Muscle layer of colon (tissue), 2 donors: Measurements from ENCODE around the gene SORCS1.

Experiments used
- H3K27ac ChIP-seq: one replicate; pipeline ENCODE4 v1.7.0; 2013; ENCODE audit warnings: low read depth, mild to moderate bottlenecking, low read length, moderate library complexity
- H3K27me3 ChIP-seq, 2 donors: one replicate each; pipeline ENCODE4 v1.7.0; 2013; ENCODE audit warnings: low read length in 2 of 2, mild to moderate bottlenecking in 2 of 2; ENCODE audit not compliant: insufficient read depth in 2 of 2, control insufficient read depth in 1 of 2
- H3K36me3 ChIP-seq: one replicate; pipeline ENCODE4 v1.7.0; 2013; ENCODE audit warnings: mild to moderate bottlenecking, low read length; ENCODE audit not compliant: insufficient read depth
- H3K4me1 ChIP-seq: one replicate; pipeline ENCODE4 v1.7.0; 2013; ENCODE audit warnings: mild to moderate bottlenecking, low read length; ENCODE audit not compliant: insufficient read depth
- H3K4me3 ChIP-seq, 2 donors: one replicate each; pipeline ENCODE4 v1.7.0; 2013; ENCODE audit warnings: low read length in 2 of 2, low read depth in 1 of 2, mild to moderate bottlenecking in 1 of 2, moderate library complexity in 1 of 2
- H3K9ac ChIP-seq: one replicate; pipeline ENCODE4 v1.7.0; 2013; ENCODE audit warnings: low read length
- H3K9me3 ChIP-seq: one replicate; pipeline ENCODE4 v1.7.0; 2013; ENCODE audit warnings: mild to moderate bottlenecking, low read length
- donor health status: abdominal sarcoma.
- donor health status: Adenocarcinoma of cecum.

SORCS1 gene

DNA sequence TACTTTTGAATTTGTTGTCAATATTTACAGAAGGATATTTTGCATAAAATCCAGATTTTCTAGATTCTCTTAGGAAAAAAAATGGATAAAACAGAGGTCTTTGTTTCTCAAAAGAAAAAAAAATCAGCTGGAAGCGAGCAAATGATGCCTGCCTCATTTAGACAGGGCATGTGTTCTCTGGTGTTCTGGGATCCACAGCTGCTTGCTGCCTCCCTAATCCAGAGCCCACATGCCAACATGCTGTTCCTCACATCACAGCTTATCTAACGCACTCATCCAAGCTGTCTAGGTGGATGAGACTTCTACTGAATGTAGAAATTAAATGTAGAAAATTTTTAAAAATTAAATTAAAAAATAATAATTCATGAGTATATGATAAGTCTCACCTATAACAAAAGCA lies 630.1 kb downstream of the SORCS1 start:
- Histone ChIP-seq H3K9me3 (no peaks in the 10 kb centered on the region), H3K27me3 (no peaks in the 10 kb centered on the region), H3K4me1 (no peaks in the 10 kb centered on the region), H3K9ac (no peak overlapping the region), H3K36me3 (no peaks in the 10 kb centered on the region), H3K27ac (no peak overlapping the region), H3K4me3 (no peak overlapping the region)

DNA sequence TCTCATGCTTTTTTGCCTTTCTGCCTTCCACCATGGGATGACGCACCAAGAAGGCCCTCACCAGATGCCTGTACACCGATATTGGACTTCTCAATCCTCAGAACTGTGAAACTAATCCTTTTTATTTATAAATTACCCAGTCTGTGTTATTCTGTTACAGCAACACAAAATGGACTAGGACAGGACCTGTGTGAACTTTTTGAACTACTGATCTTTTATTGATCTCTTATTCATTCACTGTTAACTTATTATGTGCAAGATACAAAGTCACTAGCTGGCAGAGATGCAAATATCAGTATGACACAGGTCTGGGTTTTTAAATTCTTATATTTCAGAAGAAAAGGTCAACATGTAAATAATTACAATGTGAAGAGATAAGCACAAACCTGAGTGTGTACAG lies 635.8 kb downstream of the SORCS1 start:
- Histone ChIP-seq H3K27me3 (no peaks in the 10 kb centered on the region), H3K4me1 (no peaks in the 10 kb centered on the region), H3K9ac (no peak overlapping the region), H3K27ac (no peak overlapping the region), H3K9me3 (no peaks in the 10 kb centered on the region), H3K4me3 (no peak overlapping the region), H3K36me3 (no peaks in the 10 kb centered on the region)

DNA sequence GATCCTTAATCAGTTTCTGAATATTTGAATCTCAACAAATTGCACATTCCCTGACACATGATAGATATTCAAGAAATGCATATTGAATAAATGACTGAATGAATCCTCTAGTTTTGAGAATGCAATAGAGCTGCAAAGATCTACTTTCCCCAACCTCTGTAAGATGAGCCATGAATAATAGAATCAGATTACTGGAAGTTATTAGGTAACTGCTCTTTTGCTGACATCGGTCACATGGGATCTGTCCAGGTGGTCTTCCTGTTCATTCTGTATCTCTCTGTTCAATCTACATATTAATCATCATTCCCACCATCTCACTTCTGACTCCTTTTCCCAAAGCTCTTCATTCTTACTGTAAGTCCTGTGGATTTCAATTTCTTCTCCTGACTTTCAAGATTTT lies 638.7 kb downstream of the SORCS1 start:
- H3K9ac ChIP-seq = no peak overlapping the region
- H3K27ac ChIP-seq = no peak overlapping the region
- no peaks in the 10 kb centered on the region for H3K4me1 ChIP-seq
- no peaks in the 10 kb centered on the region for H3K36me3 ChIP-seq
- H3K9me3 ChIP-seq = no peaks in the 10 kb centered on the region
- no peaks in the 10 kb centered on the region for H3K27me3 ChIP-seq
- H3K4me3 ChIP-seq = no peak overlapping the region
